ENCODE results near the gene ABCC8.

ABCC8 gene

DNA sequence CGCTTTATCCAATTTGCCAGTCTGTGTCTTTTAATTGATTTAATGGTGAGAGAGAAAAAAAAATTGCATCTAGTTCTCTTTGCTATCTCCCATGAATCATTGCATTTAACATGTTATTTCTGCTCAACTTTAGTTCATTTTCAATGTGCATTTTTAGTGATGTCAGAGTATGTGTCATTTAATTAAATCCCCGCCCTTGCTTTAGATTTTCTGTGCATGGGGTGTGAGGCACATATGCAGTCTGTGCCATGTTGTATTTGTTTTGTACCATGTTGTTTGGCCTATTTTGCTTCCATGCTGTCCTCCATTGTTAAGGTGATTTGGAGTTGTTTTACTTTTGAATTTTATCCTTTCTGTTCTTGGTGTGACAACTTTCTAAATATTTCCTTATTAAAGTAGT, 133.4 kb downstream of the ABCC8 start:
- no peak for DNase-seq
